Fibroblast of pulmonary artery (primary cell): ENCODE results near the gene MYOZ3.

Source experiments
- DNase-seq: peaks from one replicate; pipeline ENCODE4 v3.0.0-alpha.2; 2010; ENCODE audit warnings: low read depth
- H3K4me3 ChIP-seq: replicated peaks from 2 replicates; pipeline ENCODE4 v1.5.1; 2011; ENCODE audit warnings: low read depth, mild to moderate bottlenecking, control low read depth, low read length, moderate library complexity
- CTCF ChIP-seq: IDR thresholded peaks from 2 replicates; pipeline ENCODE4 v1.5.1; 2011; ENCODE audit warnings: mild to moderate bottlenecking, control low read depth, low read length, inconsistent platforms; ENCODE audit errors: missing control alignments

MYOZ3 gene

GRCh38 chr5:150703762-150704161, 42.7 kb downstream of the MYOZ3 start:
- DNase-seq: peak; percentile 12
- no peak overlapping the region for H3K4me3 ChIP-seq
- TF ChIP-seq CTCF: no peak

GRCh38 chr5:150706776-150707390, 45.8 kb downstream of the MYOZ3 start:
- TF ChIP-seq CTCF: no peak
- DNase-seq: no peak
- H3K4me3 ChIP-seq: no peak overlapping the region

GRCh38 chr5:150710165-150710564, 49.1 kb downstream of the MYOZ3 start:
- no peak overlapping the region for H3K4me3 ChIP-seq
- peak; percentile 39 for TF ChIP-seq CTCF
- peak; percentile 39 for DNase-seq

- peak; percentile 22 for DNase-seq
- H3K4me3 ChIP-seq: no peak overlapping the region
- no peak for TF ChIP-seq CTCF
These were observed 62.8 kb downstream of the MYOZ3 start for GRCh38 chr5:150723845-150724244.
